Ishikawa (cell line): Measurements from ENCODE around the gene CMSS1.

Experiments used
- CEBPB ChIP-seq: IDR thresholded peaks from 2 replicates; pipeline ENCODE4 v1.6.1; 2012
- EGR1 ChIP-seq: IDR thresholded peaks from 2 replicates; pipeline ENCODE4 v1.6.1; 2012
- EP300 ChIP-seq: IDR thresholded peaks from 2 replicates; pipeline ENCODE4 v1.6.1; 2012; ENCODE audit warnings: borderline replicate concordance
- RAD21 ChIP-seq: IDR thresholded peaks from 2 replicates; pipeline ENCODE4 v1.6.1; 2012; ENCODE audit warnings: low read depth
- USF1 ChIP-seq: IDR thresholded peaks from 2 replicates; pipeline ENCODE4 v1.6.1; 2012
- YY1 ChIP-seq: IDR thresholded peaks from 2 replicates; pipeline ENCODE4 v1.6.1; 2012; ENCODE audit warnings: low read depth

DNA sequence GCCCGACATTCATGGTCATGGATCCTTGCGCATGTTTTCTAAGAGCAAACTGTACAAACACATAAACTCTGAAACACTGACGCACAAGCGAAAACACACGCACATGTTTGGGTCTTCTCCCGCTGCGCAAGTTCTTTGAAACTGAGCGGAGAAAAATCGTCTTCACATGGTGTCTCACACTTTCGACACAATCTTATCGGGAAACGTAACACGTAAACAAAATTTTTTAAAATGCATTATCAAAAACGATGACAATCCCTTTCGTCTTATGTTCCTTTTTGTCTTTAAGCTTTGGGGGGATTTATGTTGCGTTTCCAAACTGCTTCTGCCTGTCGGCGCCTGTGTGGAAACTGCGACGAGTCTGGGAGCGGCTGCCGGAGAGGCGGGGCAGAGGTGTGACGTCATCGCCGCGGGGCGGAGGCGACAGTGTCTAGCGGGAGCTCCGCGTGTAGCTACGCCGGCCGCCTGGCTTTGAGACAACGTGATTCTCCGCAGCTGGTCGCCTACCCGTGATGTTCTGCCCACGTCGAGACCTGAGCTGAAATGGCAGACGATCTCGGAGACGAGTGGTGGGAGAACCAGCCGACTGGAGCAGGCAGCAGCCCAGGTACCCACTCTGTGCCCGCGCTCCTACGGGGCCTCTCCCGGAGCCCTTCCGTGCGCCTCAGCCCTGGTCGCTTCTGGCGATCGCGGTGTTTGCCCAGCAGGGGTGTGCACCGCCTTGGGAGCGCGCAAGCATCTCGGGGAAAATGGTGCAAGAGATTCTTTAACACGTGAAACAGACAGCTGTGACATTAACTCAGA is at the start of gene CMSS1:
- TF ChIP-seq EGR1: no peak
- TF ChIP-seq EP300: peak; percentile 50
- no peak for TF ChIP-seq CEBPB
- TF ChIP-seq USF1: no peak
- TF ChIP-seq RAD21: no peak
- TF ChIP-seq YY1: peak; percentile 32
